ENCODE data around the gene ZNF594. TPM values are rescaled to one million over a fixed set of nuclear protein-coding genes. Genes with fewer than 3 reads are reported as not detected.
"Not testable (repeated sequence)": the region's sequence is repeated elsewhere in the genome, so short reads cannot be mapped to it uniquely, and the experiment has no call there.

The ZNF594 gene
- total RNA-seq, 1 experiment from 2014 or later: 6.4 TPM

GRCh38 chr17:5137511-5138197 lies 54.0 kb downstream of the ZNF594 start:
- not testable (repeated sequence) for DNase-seq (ENCODE audit: low read depth)

- not testable (repeated sequence) for DNase-seq (ENCODE audit: low read depth)
These were observed 54.9 kb downstream of the ZNF594 start for GRCh38 chr17:5136580-5137412.

- no peak for DNase-seq (ENCODE audit: low read depth)
These were observed 55.7 kb downstream of the ZNF594 start for GRCh38 chr17:5135726-5136579.

GRCh38 chr17:5135131-5135712 lies 56.4 kb downstream of the ZNF594 start:
- DNase-seq (ENCODE audit: low read depth): not testable (repeated sequence)

GRCh38 chr17:5134571-5134970 lies 57.1 kb downstream of the ZNF594 start:
- not testable (repeated sequence) for DNase-seq (ENCODE audit: low read depth)

GRCh38 chr17:5133961-5134360 lies 57.7 kb downstream of the ZNF594 start:
- not testable (repeated sequence) for DNase-seq (ENCODE audit: low read depth)

- DNase-seq (ENCODE audit: low read depth): no peak
These were observed 58.4 kb downstream of the ZNF594 start for GRCh38 chr17:5133311-5133710.

- DNase-seq (ENCODE audit: low read depth): not testable (repeated sequence)
These were observed 59.0 kb downstream of the ZNF594 start for GRCh38 chr17:5132503-5133225.

- DNase-seq (ENCODE audit: low read depth): not testable (repeated sequence)
These were observed 59.7 kb downstream of the ZNF594 start for GRCh38 chr17:5131799-5132502.

GRCh38 chr17:5131146-5131715 lies 60.4 kb downstream of the ZNF594 start:
- no peak for DNase-seq (ENCODE audit: low read depth)

GRCh38 chr17:5130687-5131086 lies 61.0 kb downstream of the ZNF594 start:
- not testable (repeated sequence) for DNase-seq (ENCODE audit: low read depth)

- DNase-seq (ENCODE audit: low read depth): not testable (repeated sequence)
These were observed 61.4 kb downstream of the ZNF594 start for GRCh38 chr17:5130261-5130660.

- DNase-seq (ENCODE audit: low read depth): not testable (repeated sequence)
These were observed 61.9 kb downstream of the ZNF594 start for GRCh38 chr17:5129770-5130169.

Other genes with a start within 250 kb of the ZNF594 start
- 1,934 and 2,529 TPM in 2 replicates for gene PFN1, start 243.3 kb downstream of the ZNF594 start, total RNA-seq (2014; rRNA removed; shearing (Covaris generic))
- 2.5 and 3.0 TPM in 2 replicates for gene ENO3, start 240.7 kb downstream of the ZNF594 start, total RNA-seq (2014; rRNA removed; shearing (Covaris generic))
- 75.6 and 81.8 TPM in 2 replicates for gene SPAG7, start 224.1 kb downstream of the ZNF594 start, total RNA-seq (2014; rRNA removed; shearing (Covaris generic))
- 7.6 and 14.3 TPM in 2 replicates for gene CAMTA2, start 204.2 kb downstream of the ZNF594 start, total RNA-seq (2014; rRNA removed; shearing (Covaris generic))
- gene INCA1, start 194.3 kb downstream of the ZNF594 start, total RNA-seq (2014; rRNA removed; shearing (Covaris generic)): 0.08 TPM in 1 of 2 replicates, not detected in the other
- gene KIF1C, start 193.9 kb downstream of the ZNF594 start, total RNA-seq (2014; rRNA removed; shearing (Covaris generic)): 64.3 and 67.6 TPM in 2 replicates
- not detected in 2 replicates for gene SLC52A1, start 156.4 kb downstream of the ZNF594 start, total RNA-seq (2014; rRNA removed; shearing (Covaris generic))
- not detected in 2 replicates for gene ZFP3, start 113.4 kb downstream of the ZNF594 start, total RNA-seq (2014; rRNA removed; shearing (Covaris generic))
- 9.1 and 9.5 TPM in 2 replicates for gene ZNF232, start 80.0 kb downstream of the ZNF594 start, total RNA-seq (2014; rRNA removed; shearing (Covaris generic))
- under 0.01 TPM in 1 of 2 replicates, not detected in the other for gene USP6, start 75.8 kb downstream of the ZNF594 start, total RNA-seq (2014; rRNA removed; shearing (Covaris generic))
- not detected in 2 replicates for gene SCIMP, start 43.0 kb upstream of the ZNF594 start, total RNA-seq (2014; rRNA removed; shearing (Covaris generic))
- gene RABEP1, start 90.4 kb upstream of the ZNF594 start, total RNA-seq (2014; rRNA removed; shearing (Covaris generic)): 35.4 and 36.7 TPM in 2 replicates
- gene NUP88, start 227.8 kb upstream of the ZNF594 start, total RNA-seq (2014; rRNA removed; shearing (Covaris generic)): 163 and 219 TPM in 2 replicates
- 45.8 and 68.7 TPM in 2 replicates for gene RPAIN, start 228.3 kb upstream of the ZNF594 start, total RNA-seq (2014; rRNA removed; shearing (Covaris generic))
- gene C1QBP, start 247.3 kb upstream of the ZNF594 start, total RNA-seq (2014; rRNA removed; shearing (Covaris generic)): 661 and 738 TPM in 2 replicates